ENCODE data around the gene SLC39A9.

Gene SLC39A9, protein sequence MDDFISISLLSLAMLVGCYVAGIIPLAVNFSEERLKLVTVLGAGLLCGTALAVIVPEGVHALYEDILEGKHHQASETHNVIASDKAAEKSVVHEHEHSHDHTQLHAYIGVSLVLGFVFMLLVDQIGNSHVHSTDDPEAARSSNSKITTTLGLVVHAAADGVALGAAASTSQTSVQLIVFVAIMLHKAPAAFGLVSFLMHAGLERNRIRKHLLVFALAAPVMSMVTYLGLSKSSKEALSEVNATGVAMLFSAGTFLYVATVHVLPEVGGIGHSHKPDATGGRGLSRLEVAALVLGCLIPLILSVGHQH

GRCh38 chr14:69398053-69398817 is at the start of gene SLC39A9, which contains the start of gene ERH:
Gene SLC39A9, plus strand, starts transcription at chr14:69398692. Its CDS starts 678 bp downstream, at chr14:69399370.
Gene ERH, minus strand, starts transcription at chr14:69398299. Its CDS starts 66 bp downstream, at chr14:69398233.
- DNase-seq, result peak; percentile 66

DNA sequence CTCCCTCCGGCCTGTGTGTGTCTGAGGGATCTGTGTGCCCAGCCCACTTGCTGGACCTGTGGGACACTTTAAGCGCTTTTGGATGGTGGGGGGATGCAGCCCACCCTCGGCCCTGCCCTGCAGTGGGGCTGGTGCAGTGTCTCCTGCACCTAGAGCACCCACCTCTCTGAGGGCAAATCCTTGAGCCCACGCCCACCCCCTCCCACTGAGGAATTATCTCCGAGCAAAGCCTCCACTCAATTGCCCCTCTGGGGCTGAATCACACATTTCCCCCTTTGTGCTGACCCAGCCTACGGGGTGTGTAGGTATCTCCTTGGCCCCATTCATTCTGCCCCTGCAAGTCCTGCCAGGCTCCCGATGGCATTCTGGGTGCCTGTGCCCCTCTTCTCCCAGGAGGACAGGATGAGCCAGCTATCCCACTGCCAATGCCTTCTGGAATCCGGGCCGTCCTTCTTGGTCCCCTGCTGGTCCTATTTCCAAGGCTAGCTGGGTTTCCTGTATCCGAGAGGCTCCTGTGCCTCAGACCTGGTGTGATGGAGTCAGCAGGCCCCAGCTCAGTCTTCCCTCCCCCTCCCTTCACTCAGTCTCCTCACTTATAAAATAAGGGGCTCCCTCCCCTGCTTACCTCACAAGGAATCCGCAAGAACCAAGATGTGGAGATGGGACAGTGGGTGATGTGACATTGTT is 49.3 kb upstream of the SLC39A9 start:
- no peak for DNase-seq

- DNase-seq, result no peak
Measured at GRCh38 chr14:69350892-69351291, 47.6 kb upstream of the SLC39A9 start.

GRCh38 chr14:69351385-69351784 is 47.1 kb upstream of the SLC39A9 start:
- no peak for DNase-seq

DNA sequence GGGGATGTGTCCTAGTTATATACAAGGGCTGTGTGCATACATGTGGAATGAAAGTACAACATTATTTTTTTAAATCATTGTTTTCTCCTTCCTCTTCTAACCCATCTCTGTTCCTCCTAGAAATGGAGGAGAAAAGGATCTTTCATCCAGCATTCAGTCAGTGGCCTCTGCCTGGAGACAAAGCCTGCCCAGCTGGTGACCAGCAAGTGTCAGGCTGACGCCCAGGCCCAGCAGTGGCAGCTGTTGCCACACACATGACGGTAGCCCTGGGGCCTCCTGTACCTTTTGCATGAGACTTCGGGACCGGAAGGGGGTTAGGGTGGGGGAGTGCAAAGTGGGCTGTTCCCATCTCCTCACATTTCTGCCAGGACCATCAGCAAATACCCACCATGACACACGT is 46.6 kb upstream of the SLC39A9 start:
- no peak for DNase-seq

DNA sequence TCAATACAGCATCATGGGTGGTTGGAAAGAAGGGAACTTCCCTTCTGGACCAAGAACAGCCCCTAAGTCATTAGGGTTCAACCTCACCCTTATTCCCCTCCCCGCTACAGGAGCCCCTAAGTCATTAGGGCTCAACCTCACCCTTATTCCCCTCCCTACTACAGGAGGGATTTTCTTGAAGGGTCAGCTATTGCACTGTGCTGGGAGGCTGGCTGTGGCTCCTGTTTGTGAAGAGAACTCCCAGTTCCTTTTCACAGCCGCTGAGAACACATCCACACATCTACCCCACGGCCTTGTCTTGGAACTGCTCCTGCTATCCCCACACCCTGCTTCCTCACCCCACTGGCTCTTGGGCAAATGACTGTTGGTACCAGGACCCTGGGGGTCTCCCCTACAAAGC is 45.3 kb upstream of the SLC39A9 start:
- no peak for DNase-seq

DNA sequence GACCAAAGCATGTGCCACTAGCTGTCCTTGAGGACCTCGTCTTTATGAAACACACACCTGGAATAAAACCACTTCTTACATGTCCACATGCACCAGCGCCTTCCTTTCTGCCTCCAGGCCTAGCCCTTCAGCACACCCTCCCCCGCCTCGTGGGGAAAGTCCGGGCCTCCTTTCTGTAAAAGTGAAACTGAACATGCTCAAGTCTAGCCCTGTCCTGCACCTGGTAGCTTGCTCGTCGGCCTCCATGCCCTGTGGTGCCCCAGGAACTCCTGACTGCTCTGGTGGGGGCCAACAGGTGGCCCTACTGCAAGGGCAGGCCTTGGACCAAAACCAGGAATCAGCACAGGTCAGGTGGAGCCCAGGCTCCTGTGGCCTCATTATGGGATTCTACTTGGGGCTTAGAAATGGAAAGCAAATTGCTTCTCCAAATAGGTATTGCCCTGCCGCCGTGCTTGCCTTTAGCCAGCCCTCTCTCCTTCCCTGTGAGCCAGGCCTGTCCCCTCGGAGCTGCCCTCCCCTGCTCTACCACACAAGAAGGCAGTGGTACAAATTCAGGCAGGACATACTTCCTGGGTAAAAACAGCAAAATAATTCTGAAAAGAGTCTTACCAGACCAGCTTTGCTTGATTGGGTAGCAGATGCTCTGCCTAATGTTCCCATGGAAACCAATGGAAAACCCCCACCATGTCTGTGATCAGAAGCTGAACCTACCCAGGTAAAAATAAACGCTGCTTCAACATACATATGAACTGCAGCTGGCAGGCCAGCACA is 43.9 kb upstream of the SLC39A9 start:
- DNase-seq, result no peak

DNA sequence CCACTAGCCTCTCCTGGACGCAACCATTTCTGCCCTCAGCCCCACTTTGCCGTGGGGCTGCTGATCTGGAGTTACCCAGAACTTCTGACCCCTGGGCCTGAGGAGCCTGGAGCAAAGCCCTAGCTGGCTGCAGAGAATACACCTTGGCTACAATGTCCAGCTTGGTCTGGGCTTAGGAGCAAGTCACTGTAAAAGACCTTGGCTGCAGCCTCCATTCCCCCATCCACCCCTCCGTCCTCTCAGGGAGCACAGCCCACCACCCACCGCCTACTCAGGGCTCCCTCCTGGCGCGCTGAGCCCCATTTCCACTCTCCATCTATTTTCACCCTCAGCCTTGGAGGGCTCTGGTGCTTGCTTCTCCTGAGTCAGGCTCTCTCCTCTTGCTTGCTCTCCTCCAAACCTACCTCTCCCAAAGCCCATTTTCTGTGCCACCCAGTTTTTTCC is 43.3 kb upstream of the SLC39A9 start:
- DNase-seq, result no peak

- no peak for DNase-seq
Measured at GRCh38 chr14:69355607-69356281, 42.7 kb upstream of the SLC39A9 start.

DNA sequence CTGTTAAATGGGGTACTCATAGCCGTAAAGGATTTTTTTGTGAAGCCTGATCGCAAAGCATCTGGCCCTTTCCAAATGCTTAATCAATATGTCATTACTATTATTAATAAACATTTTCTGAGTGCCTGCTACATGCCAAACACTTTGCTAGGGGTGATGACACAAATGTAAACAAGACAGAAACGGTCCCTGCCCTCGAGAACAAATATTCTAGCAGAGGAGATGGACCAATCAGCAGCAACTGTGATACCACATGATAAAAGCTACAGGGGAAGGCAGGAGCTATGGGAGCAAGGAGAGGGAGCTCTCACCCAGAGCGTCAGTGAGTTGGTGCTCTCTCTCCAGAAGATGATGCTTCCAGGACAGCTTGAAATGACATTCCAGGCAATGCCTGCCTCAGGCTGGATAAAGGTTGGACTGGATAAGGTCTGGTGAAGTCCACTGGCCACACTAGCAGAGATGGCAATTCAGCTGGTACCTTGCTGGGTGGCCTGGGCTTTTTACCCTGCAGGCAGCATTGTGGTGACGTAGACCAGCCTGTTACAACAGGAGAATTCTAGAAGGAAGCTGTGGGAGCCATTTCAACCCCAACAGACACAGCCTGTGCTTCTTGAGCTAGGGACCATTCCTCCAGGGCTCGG is 41.5 kb upstream of the SLC39A9 start:
- DNase-seq, result no peak

DNA sequence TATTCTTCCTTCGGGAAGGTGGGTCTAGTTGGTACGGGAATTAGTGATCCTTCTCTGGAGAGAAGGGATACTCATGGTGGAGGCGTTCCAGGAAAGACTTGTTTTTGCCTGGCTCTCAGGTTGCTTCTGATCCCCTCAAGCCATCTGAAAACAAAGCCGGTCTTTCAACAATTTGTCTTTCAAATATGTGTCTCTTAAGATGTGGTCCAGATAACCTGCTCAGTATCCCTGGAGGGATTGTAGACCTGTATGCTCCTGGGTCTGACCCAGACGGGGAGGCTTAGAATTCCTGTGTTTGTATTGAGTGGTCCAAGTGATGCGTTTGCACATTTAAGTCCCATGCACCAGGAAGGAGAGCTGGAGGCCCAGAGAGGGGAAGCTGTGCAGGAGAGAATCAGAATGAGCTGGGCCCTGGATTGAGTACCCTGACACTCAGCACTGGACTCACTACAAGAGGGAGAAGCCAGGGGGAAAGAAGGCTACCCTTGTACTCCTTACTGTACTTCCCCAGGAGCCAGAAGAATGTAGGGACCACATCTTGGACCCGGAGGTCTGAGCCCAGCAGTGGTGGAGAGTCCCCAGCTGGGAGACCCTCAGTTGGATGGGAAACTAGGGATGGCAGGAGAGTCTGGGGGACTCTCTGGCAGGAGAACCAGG is 40.8 kb upstream of the SLC39A9 start:
- DNase-seq, result no peak

DNA sequence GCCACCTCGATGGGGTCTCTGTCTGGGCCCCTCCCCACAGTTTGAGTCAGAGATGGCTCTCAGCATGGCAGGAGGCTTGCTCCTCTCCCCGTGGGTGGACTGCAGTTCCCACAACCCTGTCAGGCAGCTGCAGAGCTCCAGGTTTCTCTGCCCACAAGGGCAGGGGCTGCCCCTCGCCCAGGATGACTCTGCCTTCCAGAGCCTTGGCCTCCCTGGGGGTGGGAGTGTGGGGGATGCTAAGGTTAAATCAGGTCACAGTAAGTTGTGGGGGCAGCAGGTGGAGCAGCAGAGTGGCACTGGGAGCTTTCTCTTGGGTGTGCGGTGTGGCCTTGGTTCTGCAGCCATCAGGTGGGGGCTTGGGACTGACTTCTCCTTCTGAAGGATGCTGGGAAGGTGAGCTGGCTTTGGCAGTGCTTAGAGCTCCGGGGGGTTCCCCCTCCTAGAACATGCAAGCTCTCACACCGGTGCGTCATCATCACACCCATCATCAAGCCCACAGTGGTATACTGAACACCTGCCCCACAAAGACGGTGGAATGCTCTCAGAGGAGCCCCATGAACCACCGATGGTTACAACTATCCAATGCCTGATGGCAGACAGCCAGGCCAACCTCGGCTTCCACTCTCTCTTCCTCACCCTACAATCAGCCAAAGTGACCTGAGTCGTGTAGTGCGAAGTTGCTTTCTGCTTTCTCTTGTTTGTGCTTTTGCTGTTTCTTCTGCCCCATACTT is 40.1 kb upstream of the SLC39A9 start:
- DNase-seq, result no peak

DNA sequence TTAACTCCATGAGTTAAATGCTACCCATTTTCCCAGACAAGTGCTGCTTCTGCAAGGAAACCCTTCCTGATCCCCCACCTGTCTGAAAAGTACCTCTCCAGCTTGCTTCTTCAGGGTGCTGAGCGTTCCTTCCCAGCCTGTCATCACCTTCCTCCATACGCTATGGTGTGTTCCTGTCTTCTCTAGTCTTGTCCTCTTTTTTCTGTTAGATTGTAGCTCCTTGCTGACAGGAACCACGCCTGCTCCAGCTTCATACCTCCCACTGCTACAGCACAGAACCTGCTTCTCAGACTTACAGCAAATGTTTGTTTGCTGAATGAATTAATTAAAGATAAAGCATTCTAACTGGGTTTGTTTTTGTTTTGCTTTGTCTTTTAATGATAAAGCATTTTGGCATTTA is 39.5 kb upstream of the SLC39A9 start:
- DNase-seq, result no peak

DNA sequence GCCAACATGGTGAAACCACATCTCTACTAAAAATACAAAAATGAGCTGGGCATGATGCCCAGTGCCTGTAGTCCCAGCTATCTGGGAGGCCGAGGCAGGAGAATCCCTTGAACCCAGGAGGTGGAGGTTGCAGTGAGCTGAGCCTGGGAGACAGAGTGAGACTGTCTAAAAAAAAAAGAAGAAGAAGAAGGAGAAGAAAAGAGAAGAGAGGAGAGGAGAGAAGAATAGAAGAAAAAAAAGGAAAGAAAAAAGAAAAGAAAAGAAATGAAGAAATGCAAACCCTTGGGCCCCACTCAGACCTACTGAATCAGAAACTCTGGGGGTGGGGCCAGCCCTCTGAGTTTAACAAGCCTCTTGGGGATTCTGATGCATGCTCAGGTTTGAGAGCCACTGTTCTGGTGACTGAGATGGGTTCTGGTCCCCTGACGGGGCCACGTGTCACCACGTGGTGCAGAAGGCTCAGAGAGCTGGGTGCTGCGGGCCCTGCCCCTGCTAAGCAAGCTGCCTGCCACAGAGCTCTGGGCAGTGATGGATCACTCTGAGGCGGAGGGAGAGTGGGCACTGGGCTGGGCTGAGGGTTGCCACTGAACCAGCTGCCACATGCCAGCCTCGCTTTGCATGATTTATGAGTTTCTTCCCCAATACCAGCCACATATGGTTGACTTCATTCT is 37.9 kb upstream of the SLC39A9 start:
- no peak for DNase-seq

DNA sequence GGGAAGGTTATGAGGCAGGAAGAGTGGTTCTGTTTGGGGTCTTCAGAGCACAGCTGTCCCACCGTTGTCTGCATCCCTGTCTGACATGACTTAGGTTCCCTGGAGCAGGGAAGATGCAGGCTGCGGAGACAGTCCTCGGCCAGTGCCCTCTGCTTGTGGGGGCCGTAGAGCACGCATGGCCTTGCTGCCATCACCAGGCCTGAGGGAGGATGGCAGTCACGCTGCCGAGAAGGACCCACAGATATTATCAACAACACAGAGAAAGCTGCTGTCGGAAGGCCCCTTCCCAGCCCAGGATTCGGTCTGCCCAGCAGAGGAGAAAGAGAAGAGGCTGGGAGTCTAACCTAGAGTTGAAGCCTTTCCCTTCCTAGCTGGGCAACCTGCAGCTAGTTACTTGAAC is 35.4 kb upstream of the SLC39A9 start:
- no peak for DNase-seq

DNA sequence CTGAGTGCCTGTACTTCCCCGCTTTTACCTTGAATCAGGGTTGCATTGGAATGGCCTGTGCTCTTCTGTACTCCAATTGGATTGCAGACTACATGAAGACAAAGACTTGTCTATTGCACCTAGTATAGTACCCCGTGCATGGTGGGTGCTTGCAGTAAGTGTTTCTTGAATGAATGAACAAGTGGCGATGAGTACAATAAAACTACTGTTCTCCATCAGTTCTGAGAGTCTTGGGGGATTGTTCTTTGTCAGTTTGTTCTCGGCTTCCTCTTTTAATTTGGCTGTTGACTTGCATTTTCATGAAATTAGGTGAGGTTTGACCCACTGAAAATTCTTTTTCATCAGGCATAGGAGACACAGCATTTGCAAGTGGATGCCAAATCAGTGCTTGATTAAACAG is 34.5 kb upstream of the SLC39A9 start:
- no peak for DNase-seq

DNA sequence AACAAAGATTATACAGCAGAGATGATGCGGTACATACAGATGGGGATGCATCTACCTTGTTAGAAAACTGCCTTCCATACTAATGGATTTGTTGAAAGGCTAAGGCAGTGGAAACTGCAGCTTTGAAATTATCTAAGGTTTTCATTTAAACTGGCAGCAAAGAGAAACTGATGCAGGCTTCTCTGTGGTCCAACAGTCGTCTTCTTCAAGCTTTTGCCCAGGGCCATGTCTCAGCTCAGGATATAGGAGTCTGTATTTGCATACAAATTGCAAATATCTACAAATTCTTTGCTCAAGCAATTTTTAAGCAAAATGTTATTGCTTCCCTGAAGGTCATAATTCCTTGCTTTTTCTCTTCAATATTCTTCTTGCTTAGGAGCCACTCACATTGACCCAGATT is 34.1 kb upstream of the SLC39A9 start:
- DNase-seq, result no peak

GRCh38 chr14:69366069-69366468 is 32.4 kb upstream of the SLC39A9 start:
- no peak for DNase-seq

DNA sequence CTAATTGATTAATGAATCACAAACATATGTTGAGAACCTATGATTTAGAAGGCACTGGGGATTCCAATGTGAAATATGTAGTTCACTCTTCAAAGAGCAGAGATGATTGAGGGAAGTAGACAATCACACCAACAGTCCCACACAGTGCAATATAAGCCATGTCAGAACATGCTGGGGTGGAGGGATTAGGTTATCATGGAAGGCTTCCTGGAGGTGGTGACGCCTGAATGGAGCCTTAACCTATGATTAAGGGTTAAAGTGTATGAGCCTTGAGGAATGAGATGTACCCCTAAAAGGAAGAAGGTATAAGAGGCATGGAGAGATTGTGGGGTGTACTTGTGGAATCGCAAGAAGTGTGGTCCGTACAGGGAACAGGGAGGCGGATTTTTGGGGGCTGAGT is 31.7 kb upstream of the SLC39A9 start:
- no peak for DNase-seq

GRCh38 chr14:69368381-69368780 is 30.1 kb upstream of the SLC39A9 start:
- DNase-seq, result no peak

Data from GOT3 (cell line).